RWPE1 (cell line): ENCODE measurements around the gene CFLAR.

Experiments
- CTCF ChIA-PET: fragments of 350-600 bp; sonication (Branson Sonifier 250); formaldehyde crosslinking; extraction: SDS; loops from one replicate; lab custom pipeline; 2021; lab: Yijun Ruan, JAX
- POLR2A ChIA-PET: fragments of 400-600 bp; formaldehyde crosslinking; extraction: SDS; loops from one replicate; lab custom pipeline; 2020; ENCODE audit warnings: antibody characterized with exemption; ENCODE audit not compliant: low non-redundant PET; lab: Yijun Ruan, JAX
- DNase-seq: peaks from one replicate; pipeline ENCODE4 v3.0.0; 2012; ENCODE audit warnings: low spot score
- H3K27ac ChIP-seq: fragments of 450-650 bp; 2 replicates; pipeline ENCODE4 v1.5.1; 2017
- CTCF ChIP-seq: fragments of 450-650 bp; conservative IDR thresholded peaks from 2 replicates; pipeline ENCODE4 v1.5.1; 2017; ENCODE audit warnings: low read depth, mild to moderate bottlenecking

CFLAR gene

GRCh38 chr2:201108341-201108740 is 7.6 kb upstream of the CFLAR start:
- no peak overlapping the region for H3K27ac ChIP-seq
- no peak for TF ChIP-seq CTCF
- POLR2A ChIA-PET = no interaction called here
- CTCF ChIA-PET = no interaction called here
- no peak for DNase-seq

GRCh38 chr2:201109186-201109585 is 6.8 kb upstream of the CFLAR start:
- no peak for DNase-seq
- TF ChIP-seq CTCF = no peak
- ChIA-PET CTCF (interaction anchor here (0.9 kb wide), 1 partner anchor 36 kb away, joined by 3 read pairs; no protein-coding TSS in a partner anchor), POLR2A (no interaction called here)
- H3K27ac ChIP-seq = no peak overlapping the region

GRCh38 chr2:201110615-201111014 is 5.3 kb upstream of the CFLAR start:
- H3K27ac ChIP-seq = no peak overlapping the region
- DNase-seq = no peak
- CTCF ChIA-PET = no interaction called here
- TF ChIP-seq CTCF = no peak
- POLR2A ChIA-PET = no interaction called here

- no peak overlapping the region for H3K27ac ChIP-seq
- CTCF ChIA-PET = no interaction called here
- POLR2A ChIA-PET = no interaction called here
- no peak for TF ChIP-seq CTCF
- DNase-seq = no peak
Observed at GRCh38 chr2:201111096-201111495, 4.9 kb upstream of the CFLAR start.

- DNase-seq = no peak
- H3K27ac ChIP-seq = no peak overlapping the region
- POLR2A ChIA-PET = interaction anchor here (0.7 kb wide), 1 partner anchor 150 kb away, joined by 3 read pairs; no protein-coding TSS in a partner anchor
- TF ChIP-seq CTCF = no peak
- CTCF ChIA-PET = interaction anchor here (1.0 kb wide), 1 partner anchor 213 kb away, joined by 3 read pairs; no protein-coding TSS in a partner anchor
Observed at GRCh38 chr2:201114350-201114749, 1.6 kb upstream of the CFLAR start.

- ChIA-PET POLR2A (interaction anchor here (0.7 kb wide), 1 partner anchor 151 kb away, joined by 3 read pairs; no protein-coding TSS in a partner anchor), CTCF (interaction anchor here (0.6 to 1.0 kb wide), 2 partner anchors 46 to 214 kb away, joined by 3 to 4 read pairs; no protein-coding TSS in a partner anchor)
- no peak for TF ChIP-seq CTCF
- no peak for DNase-seq
- no peak overlapping the region for H3K27ac ChIP-seq
Observed at GRCh38 chr2:201114846-201115245, 1.1 kb upstream of the CFLAR start.
